Uterus (tissue), 2 donors: ENCODE results near the gene DOCK1.

Source experiments
- POLR2A ChIP-seq, 2 donors: fragments of 450-650 bp; IDR thresholded peaks; one replicate each; pipeline ENCODE4 v1.6.1; 2016; ENCODE audit warnings: antibody characterized with exemption in 2 of 2, mild to moderate bottlenecking in 1 of 2, moderate library complexity in 1 of 2
- TF ChIP-seq, protein P1 (sequence below), 4 experiments: fragments of 200-600 bp in 2 of 4; fragments of 450-650 bp in 2 of 4; sonication (generic) in 2 of 4; IDR thresholded peaks; one replicate each; pipeline ENCODE4 v1.5.1; 2016 to 2019; ENCODE audit warnings: antibody characterized with exemption in 4 of 4, mild to moderate bottlenecking in 2 of 4, moderate library complexity in 1 of 4

- TF ChIP-seq, protein P1, sequence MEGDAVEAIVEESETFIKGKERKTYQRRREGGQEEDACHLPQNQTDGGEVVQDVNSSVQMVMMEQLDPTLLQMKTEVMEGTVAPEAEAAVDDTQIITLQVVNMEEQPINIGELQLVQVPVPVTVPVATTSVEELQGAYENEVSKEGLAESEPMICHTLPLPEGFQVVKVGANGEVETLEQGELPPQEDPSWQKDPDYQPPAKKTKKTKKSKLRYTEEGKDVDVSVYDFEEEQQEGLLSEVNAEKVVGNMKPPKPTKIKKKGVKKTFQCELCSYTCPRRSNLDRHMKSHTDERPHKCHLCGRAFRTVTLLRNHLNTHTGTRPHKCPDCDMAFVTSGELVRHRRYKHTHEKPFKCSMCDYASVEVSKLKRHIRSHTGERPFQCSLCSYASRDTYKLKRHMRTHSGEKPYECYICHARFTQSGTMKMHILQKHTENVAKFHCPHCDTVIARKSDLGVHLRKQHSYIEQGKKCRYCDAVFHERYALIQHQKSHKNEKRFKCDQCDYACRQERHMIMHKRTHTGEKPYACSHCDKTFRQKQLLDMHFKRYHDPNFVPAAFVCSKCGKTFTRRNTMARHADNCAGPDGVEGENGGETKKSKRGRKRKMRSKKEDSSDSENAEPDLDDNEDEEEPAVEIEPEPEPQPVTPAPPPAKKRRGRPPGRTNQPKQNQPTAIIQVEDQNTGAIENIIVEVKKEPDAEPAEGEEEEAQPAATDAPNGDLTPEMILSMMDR (IDR thresholded peaks at IDR 0.05) = no peak
- TF ChIP-seq POLR2A (IDR thresholded peaks at IDR 0.05) = no peak
Observed at GRCh38 chr10:127431525-127431924, 526.3 kb downstream of the DOCK1 start.
